HEK293 (cell line): ENCODE measurements around the gene OTUD3.
"Not testable (repeated sequence)": the region's sequence is repeated elsewhere in the genome, so short reads cannot be mapped to it uniquely, and the experiment has no call there.

Experiments
- CTCF ChIA-PET: fragments of 350-600 bp; formaldehyde crosslinking; extraction: SDS; loops from one replicate; lab custom pipeline; 2021; ENCODE audit warnings: antibody characterized with exemption; lab: Yijun Ruan, JAX
- POLR2A ChIA-PET: fragments of 300-600 bp; formaldehyde crosslinking; extraction: SDS; loops from one replicate; lab custom pipeline; 2020; ENCODE audit warnings: antibody characterized with exemption, inconsistent platforms; lab: Yijun Ruan, JAX
- H3K27ac ChIP-seq: fragments of 200-500 bp; sonication (Bioruptor generic); 2 replicates; pipeline ENCODE4 v1.5.1; 2014; ENCODE audit warnings: low read depth, low read length, control low read depth, inconsistent platforms; ENCODE audit errors: extremely low read depth
- H3K36me3 ChIP-seq, 2 experiments: fragments of 200-500 bp in 1 of 2; sonication (Bioruptor generic) in 1 of 2; 1 replicate in 1 of 2; 2 replicates in 1 of 2; pipeline ENCODE4 v1.5.1; 2014 to 2017; ENCODE audit warnings: inconsistent platforms in 2 of 2, low read length in 2 of 2; ENCODE audit not compliant: control insufficient read depth in 2 of 2, insufficient read depth in 1 of 2
- H3K4me1 ChIP-seq: fragments of 200-500 bp; sonication (Bioruptor generic); 2 replicates; pipeline ENCODE4 v1.5.1; 2014; ENCODE audit warnings: mild to moderate bottlenecking, low read length, inconsistent platforms; ENCODE audit not compliant: control insufficient read depth, insufficient read depth
- H3K4me3 ChIP-seq: 2 replicates; pipeline ENCODE4 v1.5.1; 2011; ENCODE audit warnings: low read depth, mild to moderate bottlenecking, control low read depth, low read length, moderate library complexity
- H3K9me3 ChIP-seq: fragments of 200-500 bp; sonication (Bioruptor generic); 2 replicates; pipeline ENCODE4 v1.5.1; 2014; ENCODE audit warnings: low read depth, low read length, inconsistent platforms; ENCODE audit not compliant: control insufficient read depth, insufficient read depth
- BCL11B ChIP-seq: fragments of 450-650 bp; formaldehyde crosslinking; IDR thresholded peaks from 2 replicates; pipeline ENCODE4 v1.5.1; 2016; ENCODE audit warnings: low read depth, missing biosample characterization, missing genetic modification characterization
- EGR2 ChIP-seq: fragments of 450-650 bp; formaldehyde crosslinking; IDR thresholded peaks from 2 replicates; pipeline ENCODE4 v1.5.1; 2016; ENCODE audit warnings: low read depth, missing biosample characterization, missing genetic modification characterization
- INSM2 ChIP-seq: fragments of 450-650 bp; formaldehyde crosslinking; IDR thresholded peaks from 2 replicates; pipeline ENCODE4 v1.5.1; 2016; ENCODE audit warnings: missing biosample characterization, missing genetic modification characterization
- PRDM4 ChIP-seq: fragments of 450-650 bp; formaldehyde crosslinking; IDR thresholded peaks from 2 replicates; pipeline ENCODE4 v1.5.1; 2017; ENCODE audit warnings: missing biosample characterization, missing genetic modification characterization
- REST ChIP-seq: fragments of 450-650 bp; formaldehyde crosslinking; IDR thresholded peaks from 2 replicates; pipeline ENCODE4 v1.5.1; 2016; ENCODE audit warnings: missing biosample characterization, missing genetic modification characterization
- SETDB1 ChIP-seq: IDR thresholded peaks from one replicate; pipeline ENCODE4 v1.6.1; 2017; ENCODE audit warnings: mild to moderate bottlenecking, low read length, moderate library complexity, mixed read lengths; ENCODE audit not compliant: insufficient read length
- YY1 ChIP-seq: fragments of 450-650 bp; formaldehyde crosslinking; IDR thresholded peaks from 2 replicates; pipeline ENCODE4 v1.5.1; 2018; ENCODE audit warnings: missing biosample characterization, missing genetic modification characterization
- ZFHX2 ChIP-seq: fragments of 450-650 bp; formaldehyde crosslinking; conservative IDR thresholded peaks from 2 replicates; pipeline ENCODE4 v1.5.1; 2016; ENCODE audit warnings: missing biosample characterization, missing genetic modification characterization
- ZNF132 ChIP-seq: fragments of 450-650 bp; formaldehyde crosslinking; IDR thresholded peaks from 2 replicates; pipeline ENCODE4 v1.5.1; 2017; ENCODE audit warnings: missing biosample characterization, missing genetic modification characterization, borderline replicate concordance
- ZNF169 ChIP-seq: fragments of 450-650 bp; formaldehyde crosslinking; IDR thresholded peaks from 2 replicates; pipeline ENCODE4 v1.5.1; 2016; ENCODE audit warnings: missing biosample characterization, missing genetic modification characterization
- ZNF24 ChIP-seq: fragments of 450-650 bp; formaldehyde crosslinking; IDR thresholded peaks from 2 replicates; pipeline ENCODE4 v1.5.1; 2016; ENCODE audit warnings: missing biosample characterization, missing genetic modification characterization
- ZNF292 ChIP-seq: fragments of 450-650 bp; formaldehyde crosslinking; IDR thresholded peaks from 2 replicates; pipeline ENCODE4 v1.5.1; 2016; ENCODE audit warnings: low read depth, missing biosample characterization, missing genetic modification characterization, borderline replicate concordance
- ZNF416 ChIP-seq: fragments of 450-650 bp; formaldehyde crosslinking; IDR thresholded peaks from 2 replicates; pipeline ENCODE4 v1.5.1; 2016; ENCODE audit warnings: missing biosample characterization, missing genetic modification characterization
- ZNF558 ChIP-seq: fragments of 450-650 bp; formaldehyde crosslinking; IDR thresholded peaks from 2 replicates; pipeline ENCODE4 v1.5.1; 2016; ENCODE audit warnings: missing biosample characterization, missing genetic modification characterization
- ZNF610 ChIP-seq: fragments of 450-650 bp; formaldehyde crosslinking; IDR thresholded peaks from 2 replicates; pipeline ENCODE4 v1.5.1; 2016; ENCODE audit warnings: missing biosample characterization, missing genetic modification characterization, borderline replicate concordance
- ZNF660 ChIP-seq: fragments of 450-650 bp; IDR thresholded peaks from 2 replicates; pipeline ENCODE4 v1.5.1; 2018; ENCODE audit warnings: missing biosample characterization, mild to moderate bottlenecking, missing genetic modification characterization

The OTUD3 gene

GRCh38 chr1:19866758-19867157, 15.4 kb upstream of the OTUD3 start (continued):
- TF ChIP-seq PRDM4, result no peak
- TF ChIP-seq ZNF132 (tag by site-specific recombination), result no peak
- no peak for TF ChIP-seq ZNF610 (tag by site-specific recombination)
- TF ChIP-seq ZNF416, result no peak
- TF ChIP-seq YY1 (tag by site-specific recombination), result no peak
- 0 out of 2 replicates have a peak, but pooled peaks have one; percentile 13 for TF ChIP-seq ZNF660 (tag by site-specific recombination)
- no peak for TF ChIP-seq ZNF558 (tag by site-specific recombination)
- no peak for TF ChIP-seq SETDB1
- TF ChIP-seq INSM2 (tag by site-specific recombination), result no peak
- TF ChIP-seq REST (tag by site-specific recombination), result no peak
- TF ChIP-seq ZNF169 (tag by site-specific recombination), result no peak
- no peak for TF ChIP-seq ZNF292 (tag by site-specific recombination)
- no peak for TF ChIP-seq ZNF24 (tag by site-specific recombination)
- no peak for TF ChIP-seq BCL11B (tag by site-specific recombination)
- TF ChIP-seq, all 188 proteins: peak for 13

- H3K9me3 ChIP-seq, H3K4me3 ChIP-seq, POLR2A ChIA-PET, H3K36me3 ChIP-seq, H3K4me1 ChIP-seq, H3K27ac ChIP-seq: not testable (repeated sequence)
- CTCF ChIA-PET, result interaction anchor here (1.3 kb wide), 2 partner anchors 13 to 15 kb away, joined by 3 to 5 read pairs; no protein-coding TSS in a partner anchor
Measured at GRCh38 chr1:19868575-19868974, 13.6 kb upstream of the OTUD3 start.

GRCh38 chr1:19869453-19869852, 12.7 kb upstream of the OTUD3 start:
- H3K27ac ChIP-seq, CTCF ChIA-PET, H3K4me1 ChIP-seq, H3K4me3 ChIP-seq, H3K9me3 ChIP-seq, H3K36me3 ChIP-seq: not testable (repeated sequence)
- POLR2A ChIA-PET, result interaction anchor here (1.3 kb wide), 1 partner anchor 12 kb away, joined by 3 read pairs; the partner anchor contains the start of gene OTUD3
- TF ChIP-seq EGR2 (tag by site-specific recombination), result peak; percentile 49; the same call in 1 of the 2 replicates
- peak; percentile 66 for TF ChIP-seq ZFHX2 (tag by site-specific recombination)
